Body of pancreas (tissue), 4 donors: ENCODE measurements around the gene P3H4.

Experiments used
- CTCF ChIP-seq, 7 experiments: fragments of 450-650 bp in 4 of 7; fragments of 200-600 bp in 3 of 7; sonication (generic) in 3 of 7; IDR thresholded peaks; one replicate each; pipeline ENCODE4 v1.5.1; 2016 to 2019; ENCODE audit warnings: antibody characterized with exemption in 7 of 7
- POLR2A ChIP-seq, 3 donors: fragments of 450-650 bp; IDR thresholded peaks; one replicate each; pipeline ENCODE4 v1.6.1; 2016; ENCODE audit warnings: antibody characterized with exemption in 3 of 3, mild to moderate bottlenecking in 2 of 3

GRCh38 chr17:41799366-41799765 lies 12.4 kb downstream of the P3H4 start:
- no peak for TF ChIP-seq CTCF (IDR thresholded peaks at IDR 0.05)
- TF ChIP-seq POLR2A (IDR thresholded peaks at IDR 0.05): no peak
